BLaER1 treated with 17β-estradiol and CSF1 and Interleukin-3, amounts not matched to agents 10 nM and 100 nM (cell line): ENCODE results near the gene CEP57.

Source experiments
- H3K27ac ChIP-seq, 11 experiments: shearing (Covaris generic); formaldehyde crosslinking; 2 replicates each; pipeline ENCODE4 v1.8.1; 2022
- H3K27me3 ChIP-seq, 11 experiments: shearing (Covaris generic); formaldehyde crosslinking; 2 replicates each; pipeline ENCODE4 v1.8.1; 2022
- H3K36me3 ChIP-seq, 11 experiments: shearing (Covaris generic); formaldehyde crosslinking; 2 replicates each; pipeline ENCODE4 v1.8.1; 2022
- H3K4me1 ChIP-seq, 10 experiments: shearing (Covaris generic); formaldehyde crosslinking; 2 replicates each; pipeline ENCODE4 v1.8.1; 2022
- H3K4me2 ChIP-seq, 11 experiments: shearing (Covaris generic); formaldehyde crosslinking; 2 replicates each; pipeline ENCODE4 v1.8.1; 2022
- H3K4me3 ChIP-seq, 10 experiments: shearing (Covaris generic); formaldehyde crosslinking; 2 replicates each; pipeline ENCODE4 v1.8.1; 2022
- H3K9ac ChIP-seq, 11 experiments: shearing (Covaris generic); formaldehyde crosslinking; 2 replicates each; pipeline ENCODE4 v1.8.1; 2022
- H3K9me3 ChIP-seq, 11 experiments: shearing (Covaris generic); formaldehyde crosslinking; replicated peaks in 1 of 11; 2 replicates each; pipeline ENCODE4 v1.8.1; 2022
- H4K20me1 ChIP-seq, 11 experiments: shearing (Covaris generic); formaldehyde crosslinking; 2 replicates each; pipeline ENCODE4 v1.8.1; 2022
- Cebpa-rat ChIP-seq, 11 experiments: shearing (Covaris generic); IDR thresholded peaks; 2 replicates each; pipeline ENCODE4 v1.8.1; 2022

The CEP57 gene

GRCh38 chr11:95790123-95790932 lies at the start of gene CEP57:
TSS of gene CEP57 (plus strand) at chr11:95790498. CDS start at chr11:95790699, 201 bp downstream.
- H4K20me1 ChIP-seq, result peaks cover 0 to 24% (median 0%) of the 10 kb centered on the region in 11 experiments; a peak in 3 of 22 replicates

GRCh38 chr11:95750101-95750500 lies 40.2 kb upstream of the CEP57 start:
- H3K4me3 ChIP-seq, result no peak overlapping the region
- H3K9ac ChIP-seq, result no peak overlapping the region
- H3K27ac ChIP-seq, result no peak overlapping the region
- no peaks in the 10 kb centered on the region for H3K36me3 ChIP-seq
- TF ChIP-seq Cebpa-rat (IDR thresholded peaks at IDR 0.05), result no peak
- H3K4me1 ChIP-seq, result no peaks in the 10 kb centered on the region
- no peaks in the 10 kb centered on the region for H3K27me3 ChIP-seq
- no peaks in the 10 kb centered on the region for H3K9me3 ChIP-seq
- H3K4me2 ChIP-seq, result no peak overlapping the region
- no peaks in the 10 kb centered on the region for H4K20me1 ChIP-seq

More at GRCh38 chr11:95790123-95790932, at the start of gene CEP57:
- Histone ChIP-seq H3K27me3 (no peaks in the 10 kb centered on the region), H3K27ac (peak within 1 kb of the TSS; percentile 90 to 99 (median 94)), H3K4me1 (peaks cover 24 to 36% (median 28%) of the 10 kb centered on the region in 10 experiments), H3K9ac (peak within 1 kb of the TSS; percentile 87 to 99 (median 94)), H3K9me3 (no peaks in the 10 kb centered on the region), H3K4me3 (peak within 1 kb of the TSS; percentile 75 to 99 (median 92)), H3K4me2 (peak within 1 kb of the TSS; percentile 81 to 95 (median 92)), H3K36me3 (peaks cover 18 to 37% (median 23%) of the 10 kb centered on the region in 11 experiments)
- TF ChIP-seq Cebpa-rat (IDR thresholded peaks at IDR 0.05), result no peak

GRCh38 chr11:95751515-95751914 lies 38.8 kb upstream of the CEP57 start:
- Histone ChIP-seq H4K20me1 (no peaks in the 10 kb centered on the region), H3K9ac (no peak overlapping the region), H3K4me2 (no peak overlapping the region), H3K4me3 (no peak overlapping the region), H3K27me3 (no peaks in the 10 kb centered on the region), H3K27ac (no peak overlapping the region), H3K4me1 (no peaks in the 10 kb centered on the region), H3K9me3 (no peaks in the 10 kb centered on the region), H3K36me3 (no peaks in the 10 kb centered on the region)
- no peak for TF ChIP-seq Cebpa-rat (IDR thresholded peaks at IDR 0.05)

- Histone ChIP-seq H4K20me1 (no peaks in the 10 kb centered on the region), H3K36me3 (no peaks in the 10 kb centered on the region), H3K9ac (no peak overlapping the region), H3K4me3 (no peak overlapping the region), H3K27ac (0 out of 22 replicates have a peak overlapping the region, but pooled peaks of 1 of the 11 experiments have one; percentile 8), H3K9me3 (no peaks in the 10 kb centered on the region), H3K4me2 (peak overlapping the region in 7 of 11 experiments; percentile 39 to 68 (median 59); a peak in 15 of 22 replicates), H3K4me1 (peaks cover 7 to 33% (median 24%) of the 10 kb centered on the region in 10 experiments; a peak in 19 of 20 replicates), H3K27me3 (no peaks in the 10 kb centered on the region)
- no peak for TF ChIP-seq Cebpa-rat (IDR thresholded peaks at IDR 0.05)
Observed at GRCh38 chr11:95760941-95761340, 29.4 kb upstream of the CEP57 start.

- Histone ChIP-seq H3K4me1 (peaks cover 18 to 40% (median 26%) of the 10 kb centered on the region in 10 experiments), H3K27me3 (no peaks in the 10 kb centered on the region), H4K20me1 (no peaks in the 10 kb centered on the region), H3K27ac (no peak overlapping the region), H3K9ac (no peak overlapping the region), H3K4me3 (no peak overlapping the region), H3K9me3 (no peaks in the 10 kb centered on the region), H3K4me2 (no peak overlapping the region), H3K36me3 (peaks cover 0 to 2% (median 0%) of the 10 kb centered on the region in 11 experiments; a peak in 2 of 22 replicates)
- no peak for TF ChIP-seq Cebpa-rat (IDR thresholded peaks at IDR 0.05)
Observed at GRCh38 chr11:95762534-95762933, 27.8 kb upstream of the CEP57 start.

- TF ChIP-seq Cebpa-rat (IDR thresholded peaks at IDR 0.05), result no peak
- no peak overlapping the region for H3K4me2 ChIP-seq
Observed at GRCh38 chr11:95764267-95764898, 25.9 kb upstream of the CEP57 start.

GRCh38 chr11:95766701-95767100 lies 23.6 kb upstream of the CEP57 start:
- Histone ChIP-seq H3K27ac (no peak overlapping the region), H4K20me1 (no peaks in the 10 kb centered on the region), H3K9me3 (no peaks in the 10 kb centered on the region), H3K27me3 (no peaks in the 10 kb centered on the region), H3K36me3 (peaks cover 9 to 39% (median 19%) of the 10 kb centered on the region in 11 experiments; a peak in 19 of 22 replicates), H3K4me1 (peaks cover 0 to 23% (median 13%) of the 10 kb centered on the region in 10 experiments; a peak in 15 of 20 replicates), H3K4me2 (peak overlapping the region in 4 of 11 experiments; percentile 52 to 75 (median 64); a peak in 5 of 22 replicates), H3K4me3 (no peak overlapping the region), H3K9ac (no peak overlapping the region)
- no peak for TF ChIP-seq Cebpa-rat (IDR thresholded peaks at IDR 0.05)

More at GRCh38 chr11:95764267-95764898, 25.9 kb upstream of the CEP57 start:
- H3K4me3 ChIP-seq, result no peak overlapping the region
- H4K20me1 ChIP-seq, result no peaks in the 10 kb centered on the region
- no peak overlapping the region for H3K27ac ChIP-seq
- H3K36me3 ChIP-seq, result peaks cover 0 to 20% (median 9%) of the 10 kb centered on the region in 11 experiments; a peak in 17 of 22 replicates
- no peaks in the 10 kb centered on the region for H3K27me3 ChIP-seq
- H3K9ac ChIP-seq, result no peak overlapping the region
- no peaks in the 10 kb centered on the region for H3K9me3 ChIP-seq
- peaks cover 20 to 37% (median 26%) of the 10 kb centered on the region in 10 experiments for H3K4me1 ChIP-seq

GRCh38 chr11:95767498-95767897 lies 22.8 kb upstream of the CEP57 start:
- no peak overlapping the region for H3K27ac ChIP-seq
- 0 out of 22 replicates have a peak, but pooled peaks of 1 of the 11 experiments have one; percentile 32 for TF ChIP-seq Cebpa-rat (IDR thresholded peaks at IDR 0.05)
- peaks cover 0 to 23% (median 13%) of the 10 kb centered on the region in 10 experiments; a peak in 14 of 20 replicates for H3K4me1 ChIP-seq
- H3K36me3 ChIP-seq, result peaks cover 15 to 47% (median 27%) of the 10 kb centered on the region in 11 experiments; a peak in 19 of 22 replicates
- H3K4me3 ChIP-seq, result no peak overlapping the region
- no peak overlapping the region for H3K9ac ChIP-seq
- H3K9me3 ChIP-seq, result no peaks in the 10 kb centered on the region
- H3K4me2 ChIP-seq, result peak overlapping the region in 8 of 11 experiments; percentile 8 to 75 (median 56); a peak in 12 of 22 replicates
- H3K27me3 ChIP-seq, result no peaks in the 10 kb centered on the region
- no peaks in the 10 kb centered on the region for H4K20me1 ChIP-seq

GRCh38 chr11:95768521-95768920 lies 21.8 kb upstream of the CEP57 start:
- Histone ChIP-seq H4K20me1 (no peaks in the 10 kb centered on the region), H3K9ac (no peak overlapping the region), H3K36me3 (peaks cover 21 to 53% (median 32%) of the 10 kb centered on the region in 11 experiments; a peak in 21 of 22 replicates), H3K27me3 (no peaks in the 10 kb centered on the region), H3K9me3 (no peaks in the 10 kb centered on the region), H3K4me3 (no peak overlapping the region), H3K4me2 (peak overlapping the region in 2 of 11 experiments; percentile 60 to 69; a peak in 1 of 22 replicates), H3K27ac (no peak overlapping the region), H3K4me1 (peaks cover 0 to 23% (median 13%) of the 10 kb centered on the region in 10 experiments; a peak in 14 of 20 replicates)
- TF ChIP-seq Cebpa-rat (IDR thresholded peaks at IDR 0.05), result no peak
